Stomach (tissue), 9 donors: ENCODE results near the gene PERM1. TPM values are rescaled to one million over a fixed set of nuclear protein-coding genes. Genes with fewer than 3 reads are reported as not detected.

Experiments used
- DNase-seq, 2 donors: peaks; one replicate each; pipeline versions ENCODE4 v3.0.0 to v3.0.0-alpha.2; 2013 to 2019
- H3K27ac ChIP-seq, 5 donors: fragments of 200-600 bp in 4 of 5; sonication (generic) in 4 of 5; one replicate each; pipeline ENCODE4 v1.5.1; 2013 to 2019; ENCODE audit warnings: mild to moderate bottlenecking in 1 of 5, moderate library complexity in 1 of 5
- H3K27me3 ChIP-seq, 3 donors: fragments of 200-600 bp; sonication (generic); one replicate each; pipeline ENCODE4 v1.5.1; 2017 to 2019; ENCODE audit warnings: mixed run types in 1 of 3
- H3K36me3 ChIP-seq, 4 donors: fragments of 200-600 bp; sonication (generic); 1 replicate in 3 of 4; 2 replicates in 1 of 4; pipeline ENCODE4 v1.5.1; 2016 to 2019
- H3K4me1 ChIP-seq, 4 donors: fragments of 200-600 bp; sonication (generic); one replicate each; pipeline ENCODE4 v1.5.1; 2016 to 2019
- H3K4me3 ChIP-seq, 4 donors: fragments of 200-600 bp; sonication (generic) in 3 of 4; one replicate each; pipeline ENCODE4 v1.5.1; 2016 to 2019; ENCODE audit warnings: mild to moderate bottlenecking in 1 of 4
- H3K9me3 ChIP-seq, 4 donors: fragments of 200-600 bp; sonication (generic); one replicate each; pipeline ENCODE4 v1.5.1; 2016 to 2019
- EP300 ChIP-seq: sonication (generic); formaldehyde crosslinking; IDR thresholded peaks from one replicate; pipeline ENCODE4 v1.6.1; 2017; ENCODE audit warnings: antibody characterized with exemption
- POLR2A ChIP-seq, 4 donors: fragments of 450-650 bp; IDR thresholded peaks; one replicate each; pipeline ENCODE4 v1.6.1; 2016; ENCODE audit warnings: antibody characterized with exemption in 4 of 4, control low read depth in 2 of 4, mild to moderate bottlenecking in 1 of 4, moderate library complexity in 1 of 4
- POLR2AphosphoS5 ChIP-seq, 3 donors: sonication (generic); formaldehyde crosslinking; IDR thresholded peaks; one replicate each; pipeline ENCODE4 v1.6.1; 2016; ENCODE audit warnings: antibody characterized with exemption in 3 of 3
- WGBS, 5 donors: extraction: QIAGEN DNeasy Blood & Tissue Kit in 3 of 5; methylation state at CpG; one replicate each; pipeline versions ENCODE4 v1.1.5 to v1.1.7; 2013 to 2018; 5-methylcytosine and 5-hydroxymethylcytosine counted together
- intact Hi-C: fragments of 100-400 bp; cut with DNase I; formaldehyde crosslinking; loops from one replicate; pipeline ENCODE4 v1.15.1; 2023; ENCODE audit warnings: low total_unique reads
- polyA plus RNA-seq, 3 donors: library from polyadenylated mRNA; stranded (reverse); fragments of 200-250 nt; gene quantifications; one replicate each; pipeline ENCODE4 v1.2.3, GENCODE V29; 2013
- total RNA-seq, 5 donors: library from RNA; depleted of rRNA; stranded (reverse); fragments of >200 nt; gene quantifications; one replicate each; pipeline versions ENCODE4 v1.1.0 to v1.2.3, GENCODE V29; 2014 to 2016
- TF ChIP-seq, protein P1 (sequence below), 7 experiments: fragments of 450-650 bp in 4 of 7; fragments of 200-600 bp in 3 of 7; sonication (generic) in 3 of 7; IDR thresholded peaks; one replicate each; pipeline ENCODE4 v1.5.1; 2016 to 2019; ENCODE audit warnings: antibody characterized with exemption in 7 of 7, control low read depth in 2 of 7, mild to moderate bottlenecking in 1 of 7
- donor health status: healthy with polysubstance abuse.
- donor health status: Bipolar disorder and iron deficiency.
- donor health status: healthy.

The PERM1 gene
- total and polyA plus RNA-seq, 8 donors = 0.37 to 0.88 (median 0.45) TPM; not detected in 4

DNA sequence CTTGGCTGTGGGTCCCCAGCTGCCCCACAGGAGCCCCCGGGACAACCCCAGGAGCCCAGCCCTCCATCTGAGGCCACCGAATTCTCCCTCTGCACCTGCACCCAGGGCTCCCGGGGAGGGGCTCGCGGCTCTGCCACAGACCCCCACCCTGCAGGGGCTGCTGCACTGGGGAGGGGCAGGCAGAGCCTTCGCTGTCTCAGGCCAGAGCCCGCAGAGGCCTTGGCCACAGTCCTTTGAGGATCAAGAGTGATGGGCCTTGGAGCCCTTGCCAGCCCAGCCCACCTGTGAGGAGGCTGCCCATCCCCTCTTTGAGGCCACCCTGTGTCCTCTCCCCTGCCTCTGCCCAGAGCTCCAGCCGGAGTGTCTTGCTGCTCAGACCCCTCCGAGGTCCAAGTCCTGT is 6.5 kb downstream of the PERM1 start:
- H3K27me3 ChIP-seq = peaks cover 11 to 75% (median 35%) of the 10 kb centered on the region in 3 donors
- no peak overlapping the region for H3K27ac ChIP-seq
- H3K9me3 ChIP-seq = no peaks in the 10 kb centered on the region
- no peak overlapping the region for H3K4me3 ChIP-seq
- intact Hi-C loops = loop anchor here (5.0 kb wide), 1 partner anchor 77 kb away; no protein-coding TSS in a partner anchor
- 38 to 75% (median 68%) methylated on average over 6 to 9 of the region's 9 CpGs for WGBS, 5 donors
- peaks cover 7 to 15% (median 12%) of the 10 kb centered on the region in 4 donors for H3K4me1 ChIP-seq
- TF ChIP-seq POLR2AphosphoS5 (IDR thresholded peaks at IDR 0.05) (no peak), EP300 (no peak), POLR2A (IDR thresholded peaks at IDR 0.05) (no peak)
- TF ChIP-seq, protein P1, sequence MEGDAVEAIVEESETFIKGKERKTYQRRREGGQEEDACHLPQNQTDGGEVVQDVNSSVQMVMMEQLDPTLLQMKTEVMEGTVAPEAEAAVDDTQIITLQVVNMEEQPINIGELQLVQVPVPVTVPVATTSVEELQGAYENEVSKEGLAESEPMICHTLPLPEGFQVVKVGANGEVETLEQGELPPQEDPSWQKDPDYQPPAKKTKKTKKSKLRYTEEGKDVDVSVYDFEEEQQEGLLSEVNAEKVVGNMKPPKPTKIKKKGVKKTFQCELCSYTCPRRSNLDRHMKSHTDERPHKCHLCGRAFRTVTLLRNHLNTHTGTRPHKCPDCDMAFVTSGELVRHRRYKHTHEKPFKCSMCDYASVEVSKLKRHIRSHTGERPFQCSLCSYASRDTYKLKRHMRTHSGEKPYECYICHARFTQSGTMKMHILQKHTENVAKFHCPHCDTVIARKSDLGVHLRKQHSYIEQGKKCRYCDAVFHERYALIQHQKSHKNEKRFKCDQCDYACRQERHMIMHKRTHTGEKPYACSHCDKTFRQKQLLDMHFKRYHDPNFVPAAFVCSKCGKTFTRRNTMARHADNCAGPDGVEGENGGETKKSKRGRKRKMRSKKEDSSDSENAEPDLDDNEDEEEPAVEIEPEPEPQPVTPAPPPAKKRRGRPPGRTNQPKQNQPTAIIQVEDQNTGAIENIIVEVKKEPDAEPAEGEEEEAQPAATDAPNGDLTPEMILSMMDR (IDR thresholded peaks at IDR 0.05) = no peak
- no peaks in the 10 kb centered on the region for H3K36me3 ChIP-seq
- no peak for DNase-seq

DNA sequence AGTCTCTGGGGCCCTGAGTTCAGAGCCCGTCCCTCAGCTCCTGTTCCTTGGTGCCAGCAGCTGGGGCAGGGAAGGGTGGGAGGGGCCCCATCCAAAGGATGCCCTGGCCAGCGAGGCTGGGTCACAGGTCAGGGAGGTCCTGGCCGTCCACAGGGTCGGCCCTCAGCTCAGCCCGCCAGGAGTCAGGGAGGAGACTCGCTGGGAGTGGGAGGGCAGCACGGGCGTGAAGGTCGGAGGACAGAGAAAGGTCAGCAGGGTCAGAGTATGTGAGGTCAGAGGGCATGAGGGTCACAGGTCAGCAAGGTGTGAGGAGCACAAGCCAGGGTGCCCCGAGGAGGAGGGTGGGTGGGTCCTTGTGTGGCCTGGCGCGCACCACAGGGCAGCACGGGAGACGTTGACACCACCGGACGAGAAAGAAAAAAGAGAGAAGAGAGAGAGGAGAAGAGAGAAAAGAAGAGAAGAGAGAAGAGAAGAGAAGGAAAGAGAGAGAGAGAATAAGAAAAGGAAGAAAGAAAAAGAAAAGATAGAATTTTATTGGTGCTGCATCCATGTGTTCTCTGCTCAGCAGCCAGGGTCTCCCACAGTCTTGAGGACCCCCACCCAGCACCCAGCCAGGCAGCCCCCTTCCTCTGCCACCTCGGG is 7.1 kb downstream of the PERM1 start:
- Histone ChIP-seq H3K27ac (no peak overlapping the region), H3K9me3 (no peaks in the 10 kb centered on the region), H3K27me3 (peaks cover 11 to 75% (median 39%) of the 10 kb centered on the region in 3 donors), H3K4me1 (peaks cover 7 to 15% (median 12%) of the 10 kb centered on the region in 4 donors), H3K4me3 (no peak overlapping the region), H3K36me3 (no peaks in the 10 kb centered on the region)
- TF ChIP-seq POLR2A (IDR thresholded peaks at IDR 0.05) = no peak
- TF ChIP-seq, protein P1 (IDR thresholded peaks at IDR 0.05) = no peak
- no peak for TF ChIP-seq EP300
- TF ChIP-seq POLR2AphosphoS5 (IDR thresholded peaks at IDR 0.05) = no peak
- intact Hi-C loops = loop anchor here (5.0 kb wide), 1 partner anchor 77 kb away; no protein-coding TSS in a partner anchor
- WGBS, 5 donors = 70 to 83% (median 74%) methylated on average over 17 of the region's 17 CpGs
- no peak for DNase-seq

DNA sequence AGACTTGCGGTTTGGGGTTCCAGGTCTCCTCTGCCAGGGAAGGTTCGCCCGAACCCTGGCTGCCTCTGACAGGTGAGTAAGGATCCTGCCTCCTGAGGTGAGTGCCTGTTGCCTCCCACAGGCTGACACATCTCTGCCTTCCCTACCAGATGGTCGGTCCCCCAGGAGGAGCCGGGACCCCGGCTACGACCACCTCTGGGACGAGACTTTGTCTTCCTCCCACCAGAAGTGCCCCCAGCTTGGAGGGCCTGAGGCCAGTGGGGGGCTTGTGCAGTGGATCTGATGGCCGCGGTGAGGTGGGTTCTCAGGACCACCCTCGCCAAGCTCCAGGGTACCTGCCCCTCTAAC is 7.6 kb downstream of the PERM1 start:
- intact Hi-C loops = no loop called here
- H3K4me1 ChIP-seq = peaks cover 7 to 15% (median 12%) of the 10 kb centered on the region in 4 donors
- no peak for TF ChIP-seq POLR2A (IDR thresholded peaks at IDR 0.05)
- TF ChIP-seq, protein P1 (IDR thresholded peaks at IDR 0.05) = no peak
- TF ChIP-seq POLR2AphosphoS5 (IDR thresholded peaks at IDR 0.05) = no peak
- TF ChIP-seq EP300 = no peak
- no peak overlapping the region for H3K27ac ChIP-seq
- no peak overlapping the region for H3K4me3 ChIP-seq
- no peaks in the 10 kb centered on the region for H3K36me3 ChIP-seq
- WGBS, 5 donors = 84 to 100% (median 93%) methylated on average over 1 to 11 of the region's 11 CpGs
- no peaks in the 10 kb centered on the region for H3K9me3 ChIP-seq
- DNase-seq = no peak
- H3K27me3 ChIP-seq = peaks cover 11 to 79% (median 39%) of the 10 kb centered on the region in 3 donors

DNA sequence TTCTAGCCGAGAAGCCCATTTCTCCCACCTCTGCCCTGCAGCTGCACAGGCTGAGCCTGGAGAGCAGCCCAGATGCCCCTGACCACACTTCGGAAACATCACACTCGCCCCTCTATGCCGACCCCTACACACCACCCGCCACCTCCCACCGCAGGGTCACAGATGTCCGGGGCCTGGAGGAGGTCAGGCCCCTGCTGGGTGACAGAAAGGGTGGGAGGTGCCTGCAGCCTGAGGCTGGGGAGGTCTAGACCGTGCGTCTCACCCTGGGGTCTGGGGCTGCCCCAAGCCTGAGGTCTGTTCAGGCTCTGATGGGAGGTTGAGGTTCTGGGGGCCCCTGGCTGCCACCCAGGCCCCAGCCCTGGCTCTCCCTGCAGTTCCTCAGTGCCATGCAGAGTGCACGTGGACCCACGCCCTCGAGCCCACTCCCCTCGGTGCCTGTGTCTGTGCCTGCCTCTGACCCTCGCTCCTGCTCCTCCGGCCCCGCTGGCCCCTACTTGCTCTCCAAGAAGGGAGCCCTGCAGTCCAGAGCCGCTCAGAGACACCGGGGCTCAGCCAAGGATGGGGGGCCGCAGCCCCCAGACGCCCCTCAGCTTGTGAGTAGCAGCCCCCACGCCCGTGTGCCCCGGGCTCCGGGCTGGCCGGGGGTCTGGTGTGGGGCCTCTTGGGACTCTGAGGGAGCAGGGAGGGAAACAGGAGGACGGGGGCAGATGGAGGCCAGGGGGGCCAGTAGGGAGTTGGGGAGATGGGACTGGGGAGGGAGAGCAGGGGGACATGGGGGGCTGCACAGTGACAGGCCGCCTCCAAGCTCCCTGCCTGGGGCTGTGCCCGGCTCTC is 8.2 kb downstream of the PERM1 start:
- TF ChIP-seq, protein P1 (IDR thresholded peaks at IDR 0.05) = no peak
- TF ChIP-seq POLR2A (IDR thresholded peaks at IDR 0.05) (no peak), POLR2AphosphoS5 (IDR thresholded peaks at IDR 0.05) (no peak)
- H3K27ac ChIP-seq = no peak overlapping the region
- peaks cover 7 to 15% (median 12%) of the 10 kb centered on the region in 4 donors for H3K4me1 ChIP-seq
- no peak overlapping the region for H3K4me3 ChIP-seq
- 81 to 92% (median 83%) methylated on average over 19 to 28 of the region's 28 CpGs for whole genome bisulfite sequencing, 5 donors
- DNase-seq = no peak
- intact Hi-C loops = no loop called here
- no peaks in the 10 kb centered on the region for H3K36me3 ChIP-seq
- no peaks in the 10 kb centered on the region for H3K9me3 ChIP-seq
- H3K27me3 ChIP-seq = peaks cover 11 to 82% (median 39%) of the 10 kb centered on the region in 3 donors
